Pancreas (tissue), 10 donors: ENCODE results near the gene NIBAN1. TPM values are rescaled to one million over a fixed set of nuclear protein-coding genes. Genes with fewer than 3 reads are reported as not detected.

ENCODE experiments used
- ATAC-seq, 4 donors: fragments of 200-7000 bp; cut with Tn5 transposase; one replicate each; pipeline versions ENCODE4 v1.8.0 to v1.9.1; 2020; ENCODE audit warnings: mild to moderate bottlenecking in 4 of 4, moderate library complexity in 4 of 4
- DNase-seq, 6 donors: peaks; one replicate each; pipeline ENCODE4 v3.0.0-alpha.2; 2020
- FAIRE-seq: peaks from 2 replicates; lab custom pipeline; 2012; peaks lifted over from hg19 to GRCh38; lab: Jason Lieb, UNC
- H3K27ac ChIP-seq, 4 donors: fragments of 200-600 bp; sonication (generic); 1 replicate in 3 of 4; 2 replicates in 1 of 4; pipeline versions ENCODE4 v1.5.0 to v1.8.0; 2020
- H3K27me3 ChIP-seq, 4 donors: fragments of 200-600 bp; one replicate each; pipeline ENCODE4 v1.8.0; 2021
- H3K36me3 ChIP-seq, 3 donors: fragments of 200-600 bp; sonication (generic) in 1 of 3; one replicate each; pipeline versions ENCODE4 v1.5.0 to v1.8.0; 2020 to 2021
- H3K4me1 ChIP-seq, 3 donors: fragments of 200-600 bp; one replicate each; pipeline ENCODE4 v1.8.0; 2021
- H3K4me3 ChIP-seq, 4 donors: fragments of 200-600 bp; sonication (generic) in 2 of 4; one replicate each; pipeline versions ENCODE4 v1.5.0 to v1.8.0; 2020 to 2021
- H3K9me3 ChIP-seq, 4 donors: fragments of 200-600 bp; one replicate each; pipeline ENCODE4 v1.8.0; 2021
- CTCF ChIP-seq, 4 donors: fragments of 200-600 bp; sonication (generic) in 3 of 4; IDR thresholded peaks; one replicate each; pipeline versions ENCODE4 v1.5.0 to v1.8.0; 2021; ENCODE audit warnings: antibody characterized with exemption in 4 of 4
- WGBS, 2 donors: extraction: QIAGEN DNeasy Blood & Tissue Kit; methylation state at CpG; one replicate each; pipeline ENCODE4 v1.1.7; 2013; 5-methylcytosine and 5-hydroxymethylcytosine counted together
- intact Hi-C, 3 donors: fragments of 100-400 bp; cut with DNase I; formaldehyde crosslinking; loops; one replicate each; pipeline versions ENCODE4 v1.11.1 to v1.14.2; 2022
- polyA plus RNA-seq, 2 donors: library from polyadenylated mRNA; stranded (reverse); fragments of 200-250 nt; gene quantifications; one replicate each; pipeline ENCODE4 v1.2.3, GENCODE V29; 2013
- total RNA-seq, 6 donors: library from RNA; stranded (reverse); fragmentation: NEBNext Ultra II Directional in 4 of 6; extraction: Animal tissue kit (Norgen Biotek cat#: 25700) in 4 of 6; gene quantifications; one replicate each; pipeline versions ENCODE4 v1.2.1 to v1.2.4, GENCODE V29; 2021 to 2023
- donor health status: healthy with polysubstance abuse.
- donor health status: DM: no; HTN: no; CAD: no; lungs with moderate emphysema.
- donor health status: DM: no; HTN: no; CAD: no.
- donor health status: control.
- donor health status: control.
- donor health status: Bipolar disorder and iron deficiency.
- donor health status: DM: yes; HTN: yes; CAD: no.
- donor health status: DM: no; HTN: no; CAD: no.
- donor health status: DM: no; HTN: no; CAD: no.
- donor health status: DM: yes; HTN: yes; CAD: no.

NIBAN1 gene
- total and polyA plus RNA-seq, 8 donors: 5.7 to 75.2 (median 52.0) TPM

GRCh38 chr1:184930645-184931044, 43.7 kb downstream of the NIBAN1 start:
- Histone ChIP-seq H3K36me3 (no peaks in the 10 kb centered on the region), H3K4me3 (no peak overlapping the region), H3K27me3 (no peaks in the 10 kb centered on the region), H3K9me3 (no peaks in the 10 kb centered on the region), H3K4me1 (peaks cover 0 to 14% (median 11%) of the 10 kb centered on the region in 3 donors), H3K27ac (peak overlapping the region in 1 of 4 donors; percentile 7)
- DNase-seq (no peak), FAIRE-seq (no peak), ATAC-seq (no peak)
- intact Hi-C loops: no loop called here
- no peak for TF ChIP-seq CTCF (IDR thresholded peaks at IDR 0.05)
- WGBS, 2 donors: 78 to 85% methylated on average over 3 of the region's 3 CpGs

DNA sequence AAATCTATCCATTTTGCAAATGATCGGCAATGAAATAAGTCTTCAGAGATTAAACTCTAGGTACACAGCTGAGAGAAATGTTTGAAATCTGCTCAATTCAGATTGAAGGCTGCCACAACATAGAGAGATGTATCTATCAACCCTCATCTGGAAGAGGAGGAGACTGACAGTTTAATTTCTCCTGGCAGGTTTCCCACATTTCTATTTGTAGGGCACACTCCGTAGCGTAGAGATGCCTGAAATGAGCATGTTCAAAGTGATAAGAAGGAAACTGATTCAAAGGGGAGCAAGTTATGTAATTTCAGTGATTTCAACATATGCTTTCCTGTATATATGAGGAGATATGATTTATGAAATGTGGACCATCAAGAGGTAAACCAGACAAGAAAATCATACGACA, 44.1 kb downstream of the NIBAN1 start:
- FAIRE-seq (no peak), DNase-seq (no peak), ATAC-seq (no peak)
- peak overlapping the region in 1 of 4 donors; percentile 7 for H3K27ac ChIP-seq
- H3K27me3 ChIP-seq: no peaks in the 10 kb centered on the region
- intact Hi-C loops: no loop called here
- H3K9me3 ChIP-seq: no peaks in the 10 kb centered on the region
- TF ChIP-seq CTCF (IDR thresholded peaks at IDR 0.05): no peak
- no peak overlapping the region for H3K4me3 ChIP-seq
- peaks cover 0 to 14% (median 11%) of the 10 kb centered on the region in 3 donors for H3K4me1 ChIP-seq
- WGBS, 2 donors: 17 to 19% methylated on average over 4 of the region's 4 CpGs
- H3K36me3 ChIP-seq: no peaks in the 10 kb centered on the region

- H3K4me1 ChIP-seq: peaks cover 0 to 14% (median 11%) of the 10 kb centered on the region in 3 donors
- FAIRE-seq (no peak), ATAC-seq (peak; percentile 57 to 86 (median 78)), DNase-seq (peak in 1 of 6 donors; percentile 37)
- no peaks in the 10 kb centered on the region for H3K9me3 ChIP-seq
- WGBS, 2 donors: 26 to 30% methylated on average over 3 of the region's 3 CpGs
- H3K27ac ChIP-seq: peak overlapping the region in 1 of 4 donors; percentile 7
- intact Hi-C loops: no loop called here
- H3K4me3 ChIP-seq: no peak overlapping the region
- H3K36me3 ChIP-seq: no peaks in the 10 kb centered on the region
- no peaks in the 10 kb centered on the region for H3K27me3 ChIP-seq
- TF ChIP-seq CTCF (IDR thresholded peaks at IDR 0.05): no peak
These were observed 44.6 kb downstream of the NIBAN1 start for GRCh38 chr1:184929711-184930202.

GRCh38 chr1:184928394-184928793, 45.9 kb downstream of the NIBAN1 start:
- no peak for FAIRE-seq
- whole genome bisulfite sequencing, 2 donors: 78 to 87% methylated on average over 2 of the region's 2 CpGs
- TF ChIP-seq CTCF (IDR thresholded peaks at IDR 0.05): no peak
- Histone ChIP-seq H3K9me3 (no peaks in the 10 kb centered on the region), H3K27me3 (no peaks in the 10 kb centered on the region), H3K27ac (no peak overlapping the region), H3K36me3 (no peaks in the 10 kb centered on the region), H3K4me3 (no peak overlapping the region), H3K4me1 (peaks cover 0 to 14% (median 11%) of the 10 kb centered on the region in 3 donors)
- DNase-seq: no peak
- peak; percentile 16 to 45 (median 22) for ATAC-seq
- intact Hi-C loops: no loop called here

Other genes starting within 250 kb of the NIBAN1 start
- gene EDEM3, start 219.7 kb downstream of the NIBAN1 start, total RNA-seq: 10 to 100 TPM; 29.8 to 46.7 (median 38.0) TPM
- 10 to 100 TPM; 12.1 to 15.5 TPM for gene EDEM3, start 219.7 kb downstream of the NIBAN1 start, polyA plus RNA-seq
- 10 to 100 TPM in 2 of 6 donors, 1 to 10 TPM in 4; 5.6 to 12.7 (median 8.9) TPM for gene RNF2, start 71.0 kb upstream of the NIBAN1 start, total RNA-seq
- gene RNF2, start 71.0 kb upstream of the NIBAN1 start, polyA plus RNA-seq: 1 to 10 TPM; 2.2 to 5.4 TPM
- 10 to 100 TPM in 1 of 6 donors, 1 to 10 TPM in 5; 4.4 to 11.1 (median 8.0) TPM for gene TRMT1L, start 182.4 kb upstream of the NIBAN1 start, total RNA-seq
- gene TRMT1L, start 182.4 kb upstream of the NIBAN1 start, polyA plus RNA-seq: 1 to 10 TPM; 2.9 to 4.6 TPM
- gene SWT1, start 182.7 kb upstream of the NIBAN1 start, total RNA-seq: 1 to 10 TPM; 6.3 to 9.3 (median 8.7) TPM
- 1 to 10 TPM; 2.5 to 3.2 TPM for gene SWT1, start 182.7 kb upstream of the NIBAN1 start, polyA plus RNA-seq